ENCODE results near the gene XBP1. TPM values are rescaled to one million over a fixed set of nuclear protein-coding genes. Genes with fewer than 3 reads are reported as not detected.
A peak's percentile ranks its signal among the peaks of the same experiment; 100 is the strongest.

Gene XBP1
- total and polyA plus RNA-seq, 2 of the 13 experiments (the other 11 are each of a cell fraction or from before 2014, with no cell fraction given): 416 to 427 TPM

- no peak for TF ChIP-seq CBX1 (IDR thresholded peaks at IDR 0.05; ENCODE audit: low read depth)
- 0 out of 2 replicates have a peak, but pooled peaks have one; percentile 63 for TF ChIP-seq KLF9 (CRISPR knock-in tag; IDR thresholded peaks at IDR 0.05; ENCODE audit: low read depth)
- peak; percentile 66; the same call in 1 of the 2 replicates for TF ChIP-seq LCORL (IDR thresholded peaks at IDR 0.05)
- TF ChIP-seq LCORL (CRISPR knock-in tag; IDR thresholded peaks at IDR 0.05): peak; percentile 84
- TF ChIP-seq ZNF558 (CRISPR knock-in tag; IDR thresholded peaks at IDR 0.05; ENCODE audit: borderline replicate concordance): 0 out of 2 replicates have a peak, but pooled peaks have one; percentile 69
- no peak for TF ChIP-seq GATA4 (IDR thresholded peaks at IDR 0.05; ENCODE audit: borderline replicate concordance, low read depth)
- no peak for TF ChIP-seq MZF1 (CRISPR knock-in tag; IDR thresholded peaks at IDR 0.05; ENCODE audit: borderline replicate concordance)
- TF ChIP-seq HOXA7 (CRISPR knock-in tag; IDR thresholded peaks at IDR 0.05): no peak
- TF ChIP-seq ZNF235 (CRISPR knock-in tag; IDR thresholded peaks at IDR 0.05; ENCODE audit: borderline replicate concordance): no peak
- TF ChIP-seq ZFP91 (CRISPR knock-in tag; IDR thresholded peaks at IDR 0.05; ENCODE audit: borderline replicate concordance): peak; percentile 25; the same call in 1 of the 2 replicates
- no peak for TF ChIP-seq IKZF4 (CRISPR knock-in tag; IDR thresholded peaks at IDR 0.05; ENCODE audit: borderline replicate concordance, low read depth, not compliant biosample characterization)
- no peak for TF ChIP-seq MXD1 (CRISPR knock-in tag; IDR thresholded peaks at IDR 0.05)
- TF ChIP-seq SIN3B (IDR thresholded peaks at IDR 0.05; ENCODE audit: low read length): 0 out of 2 replicates have a peak, but pooled peaks have one; percentile 43
- peak; percentile 88 for TF ChIP-seq ZSCAN29 (CRISPR knock-in tag; conservative IDR thresholded peaks at IDR 0.05)
- TF ChIP-seq PAX8 (CRISPR knock-in tag; IDR thresholded peaks at IDR 0.05; ENCODE audit: borderline replicate concordance): no peak
- peak; percentile 16; the same call in 1 of the 2 replicates for TF ChIP-seq ZBTB38 (CRISPR knock-in tag; IDR thresholded peaks at IDR 0.05)
- no peak; the same call in none of the 2 replicates for TF ChIP-seq HNF1B (CRISPR knock-in tag; IDR thresholded peaks at IDR 0.05)
- peak; percentile 62; the same call in 1 of the 2 replicates for TF ChIP-seq ZNF556 (CRISPR knock-in tag; IDR thresholded peaks at IDR 0.05; ENCODE audit: borderline replicate concordance)
- no peak for TF ChIP-seq PRDM4 (CRISPR knock-in tag; IDR thresholded peaks at IDR 0.05; ENCODE audit: borderline replicate concordance)
These were observed 29.2 kb upstream of the XBP1 start (continued) for GRCh38 chr22:28829358-28830181.

All from HepG2 (cell line).